HG03175 (cell line): Measurements from ENCODE around the gene TTC7B.

Source experiments
- ATAC-seq: cut with Tn5 transposase; IDR thresholded peaks from one replicate; pipeline ENCODE4 v1.9.1; 2021; ENCODE audit warnings: mild to moderate bottlenecking, moderate library complexity; ENCODE audit not compliant: unreplicated experiment

TTC7B gene

GRCh38 chr14:90778571-90779255, 37.5 kb downstream of the TTC7B start:
- ATAC-seq: no peak

- no peak for ATAC-seq
Observed at GRCh38 chr14:90777830-90778485, 38.3 kb downstream of the TTC7B start.

- ATAC-seq: no peak
Observed at GRCh38 chr14:90777358-90777757, 38.9 kb downstream of the TTC7B start.

- no peak for ATAC-seq
Observed at GRCh38 chr14:90775441-90775840, 40.8 kb downstream of the TTC7B start.

- no peak for ATAC-seq
Observed at GRCh38 chr14:90774316-90774715, 41.9 kb downstream of the TTC7B start.

GRCh38 chr14:90773705-90774104, 42.5 kb downstream of the TTC7B start:
- no peak for ATAC-seq

- no peak for ATAC-seq
Observed at GRCh38 chr14:90773196-90773486, 43.1 kb downstream of the TTC7B start.

- ATAC-seq: no peak
Observed at GRCh38 chr14:90767899-90768298, 48.3 kb downstream of the TTC7B start.

- no peak for ATAC-seq
Observed at GRCh38 chr14:90760591-90761316, 55.5 kb downstream of the TTC7B start.

GRCh38 chr14:90760078-90760444, 56.2 kb downstream of the TTC7B start:
- ATAC-seq: no peak

GRCh38 chr14:90759370-90760077, 56.7 kb downstream of the TTC7B start:
- ATAC-seq: peak; percentile 35

GRCh38 chr14:90758959-90759358, 57.3 kb downstream of the TTC7B start:
- ATAC-seq: no peak

- peak; percentile 88 for ATAC-seq
Observed at GRCh38 chr14:90758028-90758889, 58.0 kb downstream of the TTC7B start.

GRCh38 chr14:90757452-90757851, 58.8 kb downstream of the TTC7B start:
- no peak for ATAC-seq

- no peak for ATAC-seq
Observed at GRCh38 chr14:90756755-90757345, 59.4 kb downstream of the TTC7B start.

GRCh38 chr14:90755661-90756304, 60.4 kb downstream of the TTC7B start:
- no peak for ATAC-seq

GRCh38 chr14:90753456-90754005, 62.7 kb downstream of the TTC7B start:
- ATAC-seq: no peak

GRCh38 chr14:90750701-90751100, 65.5 kb downstream of the TTC7B start:
- no peak for ATAC-seq

GRCh38 chr14:90750191-90750590, 66.0 kb downstream of the TTC7B start:
- ATAC-seq: no peak

GRCh38 chr14:90747909-90748308, 68.3 kb downstream of the TTC7B start:
- ATAC-seq: no peak
